Endometrial microvascular endothelial cells (primary cell): ENCODE results near the gene CACNA1I. TPM values are rescaled to one million over a fixed set of nuclear protein-coding genes. Genes with fewer than 3 reads are reported as not detected.

Experiments
- in situ Hi-C: cut with HindIII; loops from 2 replicates; pipeline ENCODE4 v1.10.0; 2017; ENCODE audit warnings: low sequenced_read_pairs, low pct_unique_long_range_greater_than_20kb; ENCODE audit errors: inconsistent ontology term
- total RNA-seq: library from RNA; depleted of rRNA; stranded (reverse); fragments of >200 nt; gene quantifications from one replicate; pipeline ENCODE4 v1.2.3, GENCODE V29; 2015; ENCODE audit errors: inconsistent ontology term

The CACNA1I gene
- total RNA-seq, 1 donor from 2014 or later = not detected

- in situ Hi-C loops = no loop called here
These were observed 61.1 kb downstream of the CACNA1I start for GRCh38 chr22:39631381-39632286.

GRCh38 chr22:39634530-39635405 lies 64.2 kb downstream of the CACNA1I start:
- in situ Hi-C loops = no loop called here

GRCh38 chr22:39635719-39636118 lies 65.2 kb downstream of the CACNA1I start:
- in situ Hi-C loops = no loop called here

- in situ Hi-C loops = no loop called here
These were observed 68.4 kb downstream of the CACNA1I start for GRCh38 chr22:39638958-39639357.

GRCh38 chr22:39641660-39642310 lies 71.2 kb downstream of the CACNA1I start:
- in situ Hi-C loops = no loop called here

GRCh38 chr22:39643311-39644083 lies 72.9 kb downstream of the CACNA1I start:
- in situ Hi-C loops = no loop called here

- in situ Hi-C loops = no loop called here
These were observed 75.0 kb downstream of the CACNA1I start for GRCh38 chr22:39645532-39645931.

GRCh38 chr22:39646398-39647063 lies 76.0 kb downstream of the CACNA1I start:
- in situ Hi-C loops = no loop called here

GRCh38 chr22:39647836-39648629 lies 77.5 kb downstream of the CACNA1I start:
- in situ Hi-C loops = no loop called here

- in situ Hi-C loops = no loop called here
These were observed 78.0 kb downstream of the CACNA1I start for GRCh38 chr22:39648630-39648950.

GRCh38 chr22:39649500-39650089 lies 79.0 kb downstream of the CACNA1I start:
- in situ Hi-C loops = no loop called here

- in situ Hi-C loops = no loop called here
These were observed 80.8 kb downstream of the CACNA1I start for GRCh38 chr22:39651053-39651996.

GRCh38 chr22:39652990-39653786 lies 82.6 kb downstream of the CACNA1I start:
- in situ Hi-C loops = no loop called here

- in situ Hi-C loops = no loop called here
These were observed 83.2 kb downstream of the CACNA1I start for GRCh38 chr22:39653787-39654077.

- in situ Hi-C loops = no loop called here
These were observed 83.8 kb downstream of the CACNA1I start for GRCh38 chr22:39654131-39654926.
